Neuronal stem cell (in vitro differentiated cells): Measurements from ENCODE around the gene SAA1. TPM values are rescaled to one million over a fixed set of nuclear protein-coding genes. Genes with fewer than 3 reads are reported as not detected.

Source experiments
- DNase-seq: peaks from one replicate; pipeline ENCODE4 v3.0.0-alpha.2; 2013; ENCODE audit warnings: low spot score
- H2AFZ ChIP-seq: one replicate; pipeline ENCODE4 v1.6.1; 2013; ENCODE audit warnings: mild to moderate bottlenecking, low read length, inconsistent platforms
- H2AK5ac ChIP-seq: 2 replicates; pipeline ENCODE4 v1.6.1; 2013; ENCODE audit warnings: low read depth, mild to moderate bottlenecking, inconsistent platforms, low read length, moderate library complexity, mixed read lengths
- H2BK120ac ChIP-seq: 2 replicates; pipeline ENCODE4 v1.6.1; 2013; ENCODE audit warnings: low read depth, mild to moderate bottlenecking, inconsistent platforms, low read length, moderate library complexity, mixed read lengths
- H2BK12ac ChIP-seq: one replicate; pipeline ENCODE4 v1.6.1; 2013; ENCODE audit warnings: low read length, inconsistent platforms
- H2BK15ac ChIP-seq: 2 replicates; pipeline ENCODE4 v1.6.1; 2013; ENCODE audit warnings: mild to moderate bottlenecking, low read length, inconsistent platforms, mixed read lengths
- H2BK5ac ChIP-seq: one replicate; pipeline ENCODE4 v1.6.1; 2013; ENCODE audit warnings: inconsistent platforms, mild to moderate bottlenecking, low read length, moderate library complexity
- H3K14ac ChIP-seq: one replicate; pipeline ENCODE4 v1.6.1; 2013; ENCODE audit warnings: low read length, inconsistent platforms
- H3K18ac ChIP-seq: 2 replicates; pipeline ENCODE4 v1.6.1; 2013; ENCODE audit warnings: low read length, inconsistent platforms
- H3K23ac ChIP-seq: 2 replicates; pipeline ENCODE4 v1.6.1; 2013; ENCODE audit warnings: low read depth, mild to moderate bottlenecking, mixed read lengths, low read length, inconsistent platforms; ENCODE audit not compliant: poor library complexity
- H3K27ac ChIP-seq: replicated peaks from 3 replicates; pipeline ENCODE4 v1.5.1; 2013; ENCODE audit warnings: low read length, inconsistent platforms
- H3K27me3 ChIP-seq, 3 experiments: 2 replicates each; pipeline ENCODE4 v1.6.1; 2013; ENCODE audit warnings: low read length in 3 of 3, mild to moderate bottlenecking in 2 of 3, inconsistent platforms in 1 of 3, low read depth in 1 of 3, mixed read lengths in 1 of 3, moderate library complexity in 1 of 3; ENCODE audit not compliant: control insufficient read depth in 3 of 3, insufficient read depth in 3 of 3
- H3K36me3 ChIP-seq, 2 donors: replicated peaks in 1 of 2; 2 replicates each; pipeline ENCODE4 v1.6.1; 2013; ENCODE audit warnings: low read length in 2 of 2; ENCODE audit not compliant: control insufficient read depth in 2 of 2, insufficient read depth in 2 of 2
- H3K4ac ChIP-seq: 2 replicates; pipeline ENCODE4 v1.6.1; 2013; ENCODE audit warnings: inconsistent platforms, mild to moderate bottlenecking, low read length, moderate library complexity
- H3K4me1 ChIP-seq, 2 donors: 1 replicate in 1 of 2; 2 replicates in 1 of 2; pipeline ENCODE4 v1.6.1; 2013; ENCODE audit warnings: low read length in 2 of 2, low read depth in 1 of 2; ENCODE audit not compliant: control insufficient read depth in 2 of 2, insufficient read depth in 1 of 2
- H3K4me2 ChIP-seq: one replicate; pipeline ENCODE4 v1.6.1; 2013; ENCODE audit warnings: mild to moderate bottlenecking, low read length, inconsistent platforms; ENCODE audit not compliant: insufficient read depth, poor library complexity, severe bottlenecking
- H3K4me3 ChIP-seq, 2 donors: 2 replicates each; pipeline ENCODE4 v1.5.1; 2013; ENCODE audit warnings: low read length in 2 of 2, mild to moderate bottlenecking in 2 of 2, inconsistent platforms in 1 of 2, moderate library complexity in 1 of 2
- H3K79me1 ChIP-seq: one replicate; pipeline ENCODE4 v1.6.1; 2013; ENCODE audit warnings: low read depth, mild to moderate bottlenecking, inconsistent platforms, low read length, moderate library complexity
- H3K9ac ChIP-seq: one replicate; pipeline ENCODE4 v1.6.1; 2013; ENCODE audit warnings: mild to moderate bottlenecking, low read depth, low read length, inconsistent platforms; ENCODE audit not compliant: poor library complexity
- H3K9me3 ChIP-seq, 2 donors: replicated peaks in 1 of 2; 2 replicates each; pipeline versions ENCODE3 to v1.6.1; 2013; ENCODE audit warnings: low read length in 2 of 2, mild to moderate bottlenecking in 2 of 2, inconsistent platforms in 1 of 2, low read depth in 1 of 2, mixed read lengths in 1 of 2, moderate library complexity in 1 of 2; ENCODE audit not compliant: control insufficient read depth in 2 of 2, insufficient read depth in 1 of 2
- H4K8ac ChIP-seq: one replicate; pipeline ENCODE4 v1.6.1; 2013; ENCODE audit warnings: low read depth, mild to moderate bottlenecking, inconsistent platforms, low read length, moderate library complexity
- H4K91ac ChIP-seq: one replicate; pipeline ENCODE4 v1.6.1; 2013; ENCODE audit warnings: low read length, low read depth, mild to moderate bottlenecking, inconsistent platforms; ENCODE audit not compliant: poor library complexity
- WGBS, 2 donors: extraction: QIAGEN DNeasy Blood & Tissue Kit; methylation state at CpG; one replicate each; pipeline ENCODE4 v1.1.7; 2013; ENCODE audit warnings: missing lambda C conversion rate in 2 of 2, mixed read lengths in 1 of 2; ENCODE audit not compliant: insufficient read length in 2 of 2, insufficient replicate concordance in 1 of 2; ENCODE audit errors: extremely low coverage in 2 of 2; 5-methylcytosine and 5-hydroxymethylcytosine counted together
- small RNA-seq: library from polyadenylated mRNA; stranded (forward); fragments of <200 nt; extraction: miRNeasy Mini kit (QIAGEN cat#:217004); gene quantifications from one replicate; pipeline ENCODE3, GENCODE V24; 2013; ENCODE audit not compliant: insufficient read depth

SAA1 gene

DNA sequence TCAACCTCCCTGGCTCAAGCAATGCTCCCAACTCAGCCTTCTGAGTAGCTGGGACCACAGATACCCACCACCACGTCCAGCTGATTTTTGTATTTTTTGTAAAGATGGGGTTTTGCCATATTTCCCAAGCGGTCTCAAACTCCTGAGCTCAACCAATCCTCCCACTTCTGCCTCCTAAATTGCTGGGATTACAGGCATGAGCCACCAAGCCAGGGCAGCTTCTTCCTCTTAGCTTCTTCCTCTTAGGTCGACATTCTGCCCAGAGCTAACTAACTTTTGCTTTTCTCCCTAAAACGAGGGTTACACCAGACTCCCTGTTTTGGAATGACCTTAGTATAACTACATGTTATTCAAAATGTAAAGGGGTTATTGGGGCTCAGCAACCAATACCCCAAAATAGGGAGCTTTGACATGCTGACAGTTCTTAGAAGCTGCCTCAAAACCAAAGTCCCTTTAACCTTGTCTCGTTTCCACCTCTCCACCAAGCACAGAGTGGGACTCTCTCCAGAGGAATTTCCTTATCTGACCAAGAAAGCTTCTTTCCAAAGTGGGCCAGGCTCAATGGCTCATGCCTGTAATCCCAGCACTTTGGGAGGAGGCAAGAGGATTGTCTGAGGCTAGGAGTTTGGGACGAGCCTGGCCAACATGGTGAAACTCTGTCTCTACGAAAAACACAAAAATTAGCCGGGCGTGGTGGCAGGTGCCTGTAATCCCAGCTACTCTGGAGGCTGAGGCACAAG lies 48.9 kb downstream of the SAA1 start:
- DNase-seq = no peak
- H4K8ac ChIP-seq = no peak overlapping the region
- no CpG with 5 or more reads among the region's 9 CpGs for WGBS, 2 donors

DNA sequence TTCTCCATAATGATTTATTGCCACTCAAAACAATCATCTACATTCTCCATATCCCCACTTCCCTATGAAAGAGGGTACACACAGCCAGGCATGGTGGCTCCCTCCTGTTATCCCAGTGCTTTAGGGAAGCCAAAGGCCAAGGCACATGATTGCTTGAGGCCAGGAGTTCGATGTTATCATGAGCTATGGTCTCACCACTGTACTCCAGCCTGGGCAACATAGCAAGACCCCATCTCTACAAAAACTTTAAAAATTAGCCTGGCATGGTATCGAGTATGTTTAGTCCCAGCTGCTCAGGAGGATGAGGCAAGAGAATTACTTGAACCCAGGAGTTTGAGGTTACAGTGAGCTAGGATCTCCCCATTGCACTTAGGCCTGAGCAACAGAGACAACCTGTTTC lies 49.8 kb downstream of the SAA1 start:
- Histone ChIP-seq H2AFZ (no peak overlapping the region), H3K9ac (no peak overlapping the region), H2BK5ac (no peak overlapping the region), H4K91ac (no peak overlapping the region), H2BK120ac (no peak overlapping the region), H3K36me3 (peaks cover 0 to 38% of the 10 kb centered on the region in 2 donors), H3K4ac (no peak overlapping the region), H4K8ac (no peak overlapping the region), H3K4me2 (no peak overlapping the region), H3K27ac (no peak overlapping the region), H2BK12ac (no peak overlapping the region), H3K23ac (no peak overlapping the region), H3K18ac (no peak overlapping the region), H3K4me1 (peaks cover 0 to 11% of the 10 kb centered on the region in 2 donors), H3K27me3 (no peaks in the 10 kb centered on the region), H3K79me1 (peaks cover 3% of the 10 kb centered on the region), H2AK5ac (no peak overlapping the region), H3K4me3 (no peak overlapping the region), H3K9me3 (no peaks in the 10 kb centered on the region), H2BK15ac (no peak overlapping the region), H3K14ac (no peak overlapping the region)
- DNase-seq = no peak
- no CpG with 5 or more reads among the region's 2 CpGs for WGBS, 2 donors

More for the DNA sequence above, 48.9 kb downstream of the SAA1 start:
- Histone ChIP-seq H3K36me3 (peaks cover 4 to 48% of the 10 kb centered on the region in 2 donors), H2AK5ac (no peak overlapping the region), H3K4me3 (no peak overlapping the region), H3K27ac (no peak overlapping the region), H2AFZ (no peak overlapping the region), H3K9ac (no peak overlapping the region), H3K23ac (no peak overlapping the region), H3K18ac (no peak overlapping the region), H3K14ac (no peak overlapping the region), H3K27me3 (no peaks in the 10 kb centered on the region), H2BK5ac (no peak overlapping the region), H2BK120ac (no peak overlapping the region), H3K4me2 (no peak overlapping the region), H3K79me1 (peaks cover 3% of the 10 kb centered on the region), H3K4me1 (peaks cover 0 to 8% of the 10 kb centered on the region in 2 donors), H2BK12ac (no peak overlapping the region), H3K4ac (no peak overlapping the region), H2BK15ac (no peak overlapping the region), H3K9me3 (no peaks in the 10 kb centered on the region), H4K91ac (no peak overlapping the region)

DNA sequence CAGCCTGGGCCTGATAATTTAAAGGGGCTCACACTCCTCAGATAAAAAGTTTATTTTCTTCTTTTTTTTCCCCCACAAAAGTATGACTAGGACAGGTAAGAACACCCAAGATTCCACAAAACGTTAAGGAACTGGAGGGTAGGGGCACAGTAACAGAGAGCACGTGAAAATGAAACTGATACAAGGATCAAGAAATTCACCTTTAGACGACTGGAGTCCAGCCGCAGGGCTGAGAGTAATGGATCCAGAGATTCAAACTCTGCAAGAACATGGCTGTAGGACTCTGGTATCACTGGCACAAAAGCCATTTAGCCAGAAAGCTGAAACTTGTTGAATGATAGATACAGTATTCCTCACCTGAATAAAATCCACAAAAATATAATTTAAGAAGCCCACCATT lies 51.5 kb downstream of the SAA1 start:
- no peak for DNase-seq
- H3K4me2 ChIP-seq = no peak overlapping the region
- H3K4me1 ChIP-seq = peaks cover 3 to 9% of the 10 kb centered on the region in 2 donors
- H2AFZ ChIP-seq = no peak overlapping the region
- H3K18ac ChIP-seq = no peak overlapping the region
- no peak overlapping the region for H3K4me3 ChIP-seq
- H2BK120ac ChIP-seq = no peak overlapping the region
- H3K14ac ChIP-seq = no peak overlapping the region
- no peak overlapping the region for H2BK5ac ChIP-seq
- H2BK15ac ChIP-seq = no peak overlapping the region
- peaks cover 3% of the 10 kb centered on the region for H3K79me1 ChIP-seq
- H3K4ac ChIP-seq = no peak overlapping the region
- H3K23ac ChIP-seq = no peak overlapping the region
- no peaks in the 10 kb centered on the region for H3K27me3 ChIP-seq
- no peak overlapping the region for H2AK5ac ChIP-seq
- no peak overlapping the region for H3K27ac ChIP-seq
- H3K36me3 ChIP-seq = peaks cover 0 to 24% of the 10 kb centered on the region in 2 donors
- WGBS, 2 donors = no CpG with 5 or more reads among the region's 4 CpGs
- H3K9me3 ChIP-seq = no peaks in the 10 kb centered on the region
- H2BK12ac ChIP-seq = no peak overlapping the region
- no peak overlapping the region for H4K91ac ChIP-seq
- no peak overlapping the region for H3K9ac ChIP-seq
- H4K8ac ChIP-seq = no peak overlapping the region

Small RNA genes within 50 kb of the gene (small RNA-seq; reads per million reads assigned to genes)
- gene RNA5SP333 (not detected), gene RNA5SP334 (not detected)
